Measurements from ENCODE around the gene CNNM2. TPM values are rescaled to one million over a fixed set of nuclear protein-coding genes. Genes with fewer than 3 reads are reported as not detected.

CNNM2 gene
- total RNA-seq, 1 donor from 2014 or later, result 12.9 TPM

DNA sequence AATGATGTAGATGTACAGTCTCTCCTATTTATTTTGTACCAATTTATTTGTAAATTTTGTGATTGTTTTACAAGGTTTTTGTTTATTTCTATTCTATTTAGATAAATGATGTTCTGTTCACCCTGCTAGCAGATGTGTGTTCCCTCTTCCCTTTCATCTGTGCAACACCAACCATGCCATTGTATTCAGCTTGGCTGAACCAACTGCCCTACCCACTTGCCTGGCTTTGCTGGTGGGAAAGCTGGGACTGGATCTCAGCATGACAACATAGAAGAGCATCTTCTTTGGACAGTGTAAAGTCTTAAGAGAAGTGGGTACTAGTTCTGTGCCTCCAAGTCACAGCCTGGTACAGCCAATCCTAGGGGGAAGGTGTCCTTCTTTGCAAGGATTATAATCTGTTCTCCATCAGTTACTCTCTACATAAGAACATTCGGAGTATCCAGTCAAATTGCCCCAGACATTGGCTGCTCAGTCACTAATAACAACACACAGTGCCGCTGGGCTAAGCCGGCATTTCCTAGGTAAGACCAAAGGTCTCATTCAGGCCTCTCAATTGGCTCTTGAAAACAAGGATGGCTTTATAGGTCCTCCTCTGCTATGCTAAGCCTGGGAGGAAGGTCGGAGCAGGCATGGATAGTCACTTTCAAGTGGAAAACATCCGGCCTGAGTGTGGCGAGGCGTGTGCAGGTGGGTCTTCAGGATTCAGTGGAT lies 165.3 kb downstream of the CNNM2 start:
- H3K4me1 ChIP-seq, result no peaks in the 10 kb centered on the region
- ATAC-seq, result no peak
- TF ChIP-seq, protein P1, sequence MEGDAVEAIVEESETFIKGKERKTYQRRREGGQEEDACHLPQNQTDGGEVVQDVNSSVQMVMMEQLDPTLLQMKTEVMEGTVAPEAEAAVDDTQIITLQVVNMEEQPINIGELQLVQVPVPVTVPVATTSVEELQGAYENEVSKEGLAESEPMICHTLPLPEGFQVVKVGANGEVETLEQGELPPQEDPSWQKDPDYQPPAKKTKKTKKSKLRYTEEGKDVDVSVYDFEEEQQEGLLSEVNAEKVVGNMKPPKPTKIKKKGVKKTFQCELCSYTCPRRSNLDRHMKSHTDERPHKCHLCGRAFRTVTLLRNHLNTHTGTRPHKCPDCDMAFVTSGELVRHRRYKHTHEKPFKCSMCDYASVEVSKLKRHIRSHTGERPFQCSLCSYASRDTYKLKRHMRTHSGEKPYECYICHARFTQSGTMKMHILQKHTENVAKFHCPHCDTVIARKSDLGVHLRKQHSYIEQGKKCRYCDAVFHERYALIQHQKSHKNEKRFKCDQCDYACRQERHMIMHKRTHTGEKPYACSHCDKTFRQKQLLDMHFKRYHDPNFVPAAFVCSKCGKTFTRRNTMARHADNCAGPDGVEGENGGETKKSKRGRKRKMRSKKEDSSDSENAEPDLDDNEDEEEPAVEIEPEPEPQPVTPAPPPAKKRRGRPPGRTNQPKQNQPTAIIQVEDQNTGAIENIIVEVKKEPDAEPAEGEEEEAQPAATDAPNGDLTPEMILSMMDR (IDR thresholded peaks at IDR 0.05), result no peak
- no peaks in the 10 kb centered on the region for H3K9me3 ChIP-seq
- no peaks in the 10 kb centered on the region for H3K27me3 ChIP-seq
- peaks cover 55% of the 10 kb centered on the region for H3K36me3 ChIP-seq
- intact Hi-C loops (cut with DNase I), result no loop called here
- DNase-seq, result no peak
- no peak overlapping the region for H3K27ac ChIP-seq
- no peak overlapping the region for H3K4me3 ChIP-seq

DNA sequence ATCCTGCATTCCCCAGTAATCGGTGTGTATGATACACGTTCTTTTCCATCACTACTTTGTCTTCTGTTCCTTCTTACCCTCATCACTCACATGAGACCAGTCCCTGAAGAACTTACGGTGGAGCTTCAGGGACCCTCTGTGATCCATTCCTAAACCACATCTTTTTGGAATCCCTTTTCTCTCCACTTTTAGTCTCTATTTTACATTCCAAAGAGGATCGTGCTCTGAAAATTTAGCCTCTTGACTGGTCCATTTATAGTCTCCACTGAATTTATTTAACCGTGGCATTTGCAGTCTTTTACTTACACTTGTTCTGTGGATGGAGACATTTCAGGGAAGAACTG lies 165.9 kb downstream of the CNNM2 start:
- ATAC-seq (no peak), DNase-seq (no peak)
- Histone ChIP-seq H3K9me3 (no peaks in the 10 kb centered on the region), H3K27ac (no peak overlapping the region), H3K27me3 (no peaks in the 10 kb centered on the region), H3K36me3 (peaks cover 60% of the 10 kb centered on the region), H3K4me3 (no peak overlapping the region), H3K4me1 (no peaks in the 10 kb centered on the region)
- TF ChIP-seq, protein P1 (IDR thresholded peaks at IDR 0.05), result no peak
- intact Hi-C loops (cut with DNase I), result no loop called here

DNA sequence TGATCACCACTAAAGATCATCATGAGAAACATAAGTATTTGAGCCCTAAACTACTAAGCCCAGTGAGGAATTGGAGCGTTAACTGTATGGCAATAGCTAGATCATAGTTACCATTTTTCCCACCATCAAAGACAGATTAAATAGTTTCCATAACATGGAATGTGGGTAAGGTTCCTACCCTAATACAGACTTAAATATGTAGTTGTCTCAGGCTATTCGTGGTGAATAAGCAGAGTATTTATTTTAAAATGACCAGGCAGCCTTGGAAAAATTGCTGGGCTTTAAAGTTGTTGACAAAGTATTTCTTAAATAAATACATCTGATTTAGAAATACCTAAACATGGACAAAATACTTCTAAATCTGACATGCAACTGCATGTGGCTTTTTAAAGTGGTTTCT lies 168.2 kb downstream of the CNNM2 start:
- no peak for ATAC-seq
- DNase-seq, result no peak
- intact Hi-C loops (cut with DNase I), result no loop called here
- peaks cover 84% of the 10 kb centered on the region for H3K36me3 ChIP-seq
- H3K9me3 ChIP-seq, result no peaks in the 10 kb centered on the region
- TF ChIP-seq, protein P1 (IDR thresholded peaks at IDR 0.05), result no peak
- H3K4me1 ChIP-seq, result no peaks in the 10 kb centered on the region
- no peaks in the 10 kb centered on the region for H3K27me3 ChIP-seq
- H3K4me3 ChIP-seq, result no peak overlapping the region
- H3K27ac ChIP-seq, result no peak overlapping the region

DNA sequence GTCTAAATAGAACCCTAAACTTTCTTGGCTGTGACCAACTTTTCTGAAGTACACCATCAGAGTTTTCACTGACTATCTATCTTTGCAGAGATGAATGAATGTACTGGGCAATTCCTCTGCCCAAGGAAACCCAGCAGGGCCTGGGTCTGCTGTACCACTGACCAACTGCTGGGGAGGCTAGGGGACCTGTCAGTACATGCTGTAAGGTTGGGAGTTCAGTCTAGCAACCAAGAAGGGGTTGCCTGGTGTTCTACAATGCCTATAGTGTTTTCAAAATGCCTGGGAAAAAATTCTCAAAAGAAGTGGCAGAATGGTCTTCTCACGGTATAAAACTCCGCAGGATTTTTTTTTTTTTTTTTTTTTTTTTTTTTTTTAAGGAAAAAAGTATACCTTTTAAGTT lies 168.7 kb downstream of the CNNM2 start:
- Histone ChIP-seq H3K36me3 (peaks cover 89% of the 10 kb centered on the region), H3K4me1 (no peaks in the 10 kb centered on the region), H3K4me3 (no peak overlapping the region), H3K9me3 (no peaks in the 10 kb centered on the region), H3K27ac (no peak overlapping the region), H3K27me3 (no peaks in the 10 kb centered on the region)
- intact Hi-C loops (cut with DNase I), result no loop called here
- DNase-seq (no peak), ATAC-seq (no peak)
- TF ChIP-seq, protein P1 (IDR thresholded peaks at IDR 0.05), result no peak

DNA sequence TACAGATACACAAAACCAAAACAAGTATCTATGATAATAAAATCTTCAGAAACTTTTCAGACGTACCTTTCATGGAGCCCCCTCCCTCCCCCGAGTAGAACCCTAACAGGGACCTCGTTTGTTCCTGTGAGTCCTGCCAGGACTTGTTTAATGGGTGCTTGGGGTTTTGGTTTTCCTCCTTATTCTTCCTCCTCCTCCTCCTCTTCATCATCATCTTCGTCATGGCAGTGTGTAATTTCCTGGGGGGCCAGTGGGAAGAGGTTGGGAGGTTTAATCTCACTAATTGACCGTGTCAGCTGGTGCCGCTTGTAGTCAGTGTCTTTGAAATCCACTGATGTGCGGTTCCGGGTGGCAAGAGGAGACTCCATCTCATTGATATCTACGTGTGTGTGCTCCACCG lies 171.4 kb downstream of the CNNM2 start:
- no peak for DNase-seq
- H3K9me3 ChIP-seq, result no peaks in the 10 kb centered on the region
- TF ChIP-seq, protein P1 (IDR thresholded peaks at IDR 0.05), result no peak
- no peak for ATAC-seq
- no peaks in the 10 kb centered on the region for H3K27me3 ChIP-seq
- intact Hi-C loops (cut with DNase I), result no loop called here
- peaks cover 98% of the 10 kb centered on the region for H3K36me3 ChIP-seq
- H3K27ac ChIP-seq, result no peak overlapping the region
- H3K4me3 ChIP-seq, result no peak overlapping the region
- H3K4me1 ChIP-seq, result no peaks in the 10 kb centered on the region

DNA sequence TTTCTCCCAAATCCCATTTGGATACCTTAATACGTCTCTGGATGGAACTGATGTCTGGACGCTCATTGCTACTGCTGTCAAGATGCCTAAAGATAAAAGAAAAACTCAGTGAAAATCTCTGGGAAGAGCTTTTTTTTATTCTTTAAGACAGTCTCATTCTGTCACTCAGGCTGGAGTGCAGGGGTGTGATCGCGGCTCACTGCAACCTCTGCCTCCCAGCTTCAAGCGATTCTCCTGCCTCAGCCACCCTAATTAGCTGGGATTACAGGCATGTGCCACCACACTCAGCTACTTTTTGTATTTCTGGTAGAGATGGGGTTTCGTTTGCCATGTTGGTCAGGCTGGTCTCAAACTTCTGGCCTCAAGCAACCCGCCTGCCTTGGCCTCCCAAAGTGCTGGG lies 172.8 kb downstream of the CNNM2 start:
- Histone ChIP-seq H3K4me1 (no peaks in the 10 kb centered on the region), H3K27me3 (no peaks in the 10 kb centered on the region), H3K27ac (no peak overlapping the region), H3K36me3 (peaks cover 96% of the 10 kb centered on the region), H3K4me3 (no peak overlapping the region), H3K9me3 (no peaks in the 10 kb centered on the region)
- DNase-seq (no peak), ATAC-seq (no peak)
- intact Hi-C loops (cut with DNase I), result no loop called here
- TF ChIP-seq, protein P1 (IDR thresholded peaks at IDR 0.05), result no peak
